Endodermal cell (in vitro differentiated cells): Measurements from ENCODE around the gene FAM193B. TPM values are rescaled to one million over a fixed set of nuclear protein-coding genes. Genes with fewer than 3 reads are reported as not detected.

Experiments used
- DNase-seq: peaks from one replicate; pipeline ENCODE4 v3.0.0-alpha.2; 2017
- H3K27ac ChIP-seq: 2 replicates; pipeline ENCODE4 v1.5.1; 2013; ENCODE audit warnings: mild to moderate bottlenecking, low read depth, low read length, moderate library complexity
- H3K27me3 ChIP-seq: 2 replicates; pipeline ENCODE4 v1.6.1; 2013; ENCODE audit warnings: mild to moderate bottlenecking, low read length, moderate library complexity; ENCODE audit not compliant: insufficient read depth, control insufficient read depth, poor library complexity, severe bottlenecking
- H3K36me3 ChIP-seq: 2 replicates; pipeline ENCODE4 v1.7.0; 2013; ENCODE audit warnings: mild to moderate bottlenecking, low read length, moderate library complexity; ENCODE audit not compliant: control insufficient read depth, insufficient read depth
- H3K4me1 ChIP-seq: one replicate; pipeline ENCODE4 v1.7.0; 2013; ENCODE audit warnings: low read length; ENCODE audit not compliant: control insufficient read depth, insufficient read depth
- H3K4me3 ChIP-seq: 2 replicates; pipeline ENCODE4 v1.5.1; 2013; ENCODE audit warnings: mild to moderate bottlenecking, low read length, moderate library complexity
- H3K9ac ChIP-seq: 2 replicates; pipeline ENCODE4 v1.6.1; 2013; ENCODE audit warnings: mild to moderate bottlenecking, low read length, moderate library complexity; ENCODE audit not compliant: poor library complexity, severe bottlenecking; ENCODE audit errors: extremely low read depth
- H3K9me3 ChIP-seq: 2 replicates; pipeline ENCODE4 v1.6.1; 2013; ENCODE audit warnings: mild to moderate bottlenecking, low read length, moderate library complexity; ENCODE audit not compliant: control insufficient read depth
- H3K27ac Mint-ChIP-seq: 2 replicates; pipeline ENCODE4 v1.8.0; 2020; ENCODE audit warnings: mixed read lengths
- H3K27me3 Mint-ChIP-seq: 2 replicates; pipeline ENCODE4 v1.8.0; 2021; ENCODE audit warnings: mild to moderate bottlenecking, mixed read lengths; ENCODE audit not compliant: insufficient read depth
- H3K36me3 Mint-ChIP-seq: 2 replicates; pipeline ENCODE4 v1.8.0; 2020; ENCODE audit warnings: low read depth, mixed read lengths
- H3K4me1 Mint-ChIP-seq: 2 replicates; pipeline ENCODE4 v1.8.0; 2020; ENCODE audit warnings: mixed read lengths
- H3K4me3 Mint-ChIP-seq: 2 replicates; pipeline ENCODE4 v1.8.0; 2020; ENCODE audit warnings: mild to moderate bottlenecking, moderate library complexity, mixed read lengths
- H3K9me3 Mint-ChIP-seq: 2 replicates; pipeline ENCODE4 v1.8.0; 2020; ENCODE audit warnings: mild to moderate bottlenecking, mixed read lengths
- CTCF ChIP-seq: fragments of 200-600 bp; sonication (generic); conservative IDR thresholded peaks from 2 replicates; pipeline ENCODE4 v1.5.0; 2021; ENCODE audit warnings: antibody characterized with exemption, mild to moderate bottlenecking
- WGBS, 2 experiments: methylation state at CpG; one replicate each; pipeline versions ENCODE4 v1.1.5 to v1.1.7; 2013; ENCODE audit warnings: missing lambda C conversion rate in 2 of 2, mixed read lengths in 1 of 2; ENCODE audit not compliant: insufficient coverage in 1 of 2, insufficient read length in 1 of 2; 5-methylcytosine and 5-hydroxymethylcytosine counted together
- total RNA-seq, 2 donors: library from RNA; stranded (reverse); fragmentation: NEBNext Ultra II Directional in 1 of 2; extraction: Animal tissue kit (Norgen Biotek cat#: 25700) in 1 of 2; gene quantifications; 2 replicates in 1 of 2; 3 replicates in 1 of 2; pipeline ENCODE4 v1.2.1, GENCODE V29; 2021

FAM193B gene
- total RNA-seq, 2 donors from 2014 or later, result 112 to 115 TPM

- 88 to 91% methylated on average over 1 of the region's 1 CpG for WGBS, 2 experiments
- TF ChIP-seq CTCF, result no peak
- H3K9me3 ChIP-seq, result no peaks in the 10 kb centered on the region
Observed at GRCh38 chr5:177575488-177575887, 21.1 kb upstream of the FAM193B start.

GRCh38 chr5:177569894-177570293 is 15.5 kb upstream of the FAM193B start:
- no peaks in the 10 kb centered on the region for H3K9me3 ChIP-seq
- no peak for DNase-seq
- no peak overlapping the region for H3K27ac Mint-ChIP-seq
- H3K9ac ChIP-seq, result no peak overlapping the region
- no peaks in the 10 kb centered on the region for H3K27me3 ChIP-seq
- H3K4me1 Mint-ChIP-seq, result peaks cover 11% of the 10 kb centered on the region
- no peak overlapping the region for H3K4me3 ChIP-seq
- peaks cover 12% of the 10 kb centered on the region for H3K27me3 Mint-ChIP-seq
- WGBS, 2 experiments, result 82% methylated on average over 2 of the region's 2 CpGs; no CpG with 5 or more reads in 1 of the 2 experiments
- H3K36me3 ChIP-seq, result no peaks in the 10 kb centered on the region
- H3K36me3 Mint-ChIP-seq, result no peaks in the 10 kb centered on the region
- no peak overlapping the region for H3K27ac ChIP-seq
- peaks cover 6% of the 10 kb centered on the region for H3K4me1 ChIP-seq
- TF ChIP-seq CTCF, result no peak
- no peak overlapping the region for H3K4me3 Mint-ChIP-seq
- no peaks in the 10 kb centered on the region for H3K9me3 Mint-ChIP-seq

More at GRCh38 chr5:177575488-177575887, 21.1 kb upstream of the FAM193B start:
- Mint-ChIP-seq H3K27me3 (peaks cover 8% of the 10 kb centered on the region), H3K9me3 (no peaks in the 10 kb centered on the region), H3K27ac (no peak overlapping the region), H3K4me1 (no peaks in the 10 kb centered on the region), H3K36me3 (no peaks in the 10 kb centered on the region), H3K4me3 (no peak overlapping the region)
- no peak overlapping the region for H3K27ac ChIP-seq
- DNase-seq, result no peak
- H3K27me3 ChIP-seq, result no peaks in the 10 kb centered on the region
- no peaks in the 10 kb centered on the region for H3K36me3 ChIP-seq
- H3K9ac ChIP-seq, result no peak overlapping the region
- H3K4me1 ChIP-seq, result no peaks in the 10 kb centered on the region
- no peak overlapping the region for H3K4me3 ChIP-seq

GRCh38 chr5:177568326-177568725 is 14.0 kb upstream of the FAM193B start:
- 65 to 89% methylated on average over 6 to 7 of the region's 7 CpGs for WGBS, 2 experiments
- H3K27me3 Mint-ChIP-seq, result peaks cover 11% of the 10 kb centered on the region

More at GRCh38 chr5:177568326-177568725, 14.0 kb upstream of the FAM193B start:
- Mint-ChIP-seq H3K36me3 (no peaks in the 10 kb centered on the region), H3K9me3 (peaks cover 5% of the 10 kb centered on the region), H3K27ac (no peak overlapping the region), H3K4me3 (no peak overlapping the region), H3K4me1 (peaks cover 11% of the 10 kb centered on the region)
- Histone ChIP-seq H3K9ac (no peak overlapping the region), H3K27me3 (no peaks in the 10 kb centered on the region), H3K4me3 (no peak overlapping the region), H3K9me3 (no peaks in the 10 kb centered on the region), H3K27ac (no peak overlapping the region), H3K36me3 (no peaks in the 10 kb centered on the region), H3K4me1 (peaks cover 6% of the 10 kb centered on the region)
- DNase-seq, result no peak
- no peak for TF ChIP-seq CTCF
